GM18505 (cell line): ENCODE measurements around the gene NRP2.
A peak's percentile ranks its signal among the peaks of the same experiment; 100 is the strongest.

Source experiments
- ATAC-seq: cut with Tn5 transposase; IDR thresholded peaks from one replicate; pipeline ENCODE4 v1.9.1; 2021; ENCODE audit not compliant: unreplicated experiment
- POLR2A ChIP-seq: IDR thresholded peaks from 4 replicates; pipeline ENCODE4 v1.6.1; 2011; ENCODE audit warnings: borderline replicate concordance; ENCODE audit not compliant: insufficient read depth, insufficient read length; ENCODE audit errors: extremely low read depth

Gene NRP2

DNA sequence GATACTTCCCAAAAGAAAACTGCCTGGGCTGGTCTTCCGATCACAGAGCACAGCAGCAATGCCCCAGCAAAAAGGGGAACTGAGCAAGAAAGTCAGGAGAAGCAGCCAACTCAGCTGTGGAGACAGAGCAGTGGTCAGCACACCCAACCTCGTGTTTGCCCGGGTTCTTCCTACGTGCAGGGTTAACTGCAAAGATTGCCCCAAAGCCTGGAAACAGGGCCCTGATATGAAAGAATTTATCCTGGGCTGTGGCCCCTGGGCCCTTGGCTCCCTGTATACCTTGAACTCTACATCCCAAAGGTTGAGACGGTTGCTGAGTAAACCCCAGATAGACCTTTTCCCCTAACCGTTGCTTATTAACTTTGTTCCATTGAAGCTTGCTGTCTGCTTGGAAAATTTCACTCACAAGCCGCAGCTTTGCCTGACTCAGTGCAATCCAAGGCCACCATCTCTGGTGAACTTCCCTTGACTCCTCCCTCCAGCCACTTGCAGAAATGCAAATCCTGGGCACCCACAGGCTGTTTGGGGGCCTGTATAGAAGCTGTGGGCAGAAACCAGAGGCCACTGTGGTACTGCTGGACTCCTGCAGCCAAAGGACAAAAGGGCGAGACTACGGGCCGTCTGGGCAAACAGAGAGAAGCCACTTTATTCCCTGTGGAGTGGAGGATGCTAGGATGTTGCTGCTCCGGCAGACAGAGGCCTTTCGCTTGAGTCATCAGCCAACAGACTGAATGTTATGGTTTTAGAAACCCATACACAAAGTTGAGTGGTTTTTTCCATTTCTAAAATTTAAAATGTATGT is 18.2 kb downstream of the NRP2 start:
- peak; percentile 53 for ATAC-seq
- TF ChIP-seq POLR2A: no peak

DNA sequence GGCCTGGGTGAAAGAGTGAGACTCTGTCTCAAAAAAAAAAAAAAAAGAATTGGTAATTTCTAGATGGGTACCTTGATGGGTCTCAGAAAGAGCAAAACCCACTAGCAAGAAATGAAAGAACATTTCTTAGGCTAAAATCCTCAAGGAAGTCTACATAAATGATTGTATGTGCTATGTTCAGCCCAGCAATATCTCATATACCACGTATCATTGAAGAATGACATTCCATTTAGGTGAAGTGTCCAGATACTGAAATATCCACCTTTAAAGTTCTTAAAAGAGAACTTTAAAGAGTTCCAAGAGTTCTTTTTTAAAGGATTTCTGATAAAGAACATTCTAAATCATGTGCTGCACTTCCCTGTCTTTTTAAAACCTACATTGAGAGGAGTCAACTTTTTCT is 19.2 kb downstream of the NRP2 start:
- no peak for ATAC-seq
- TF ChIP-seq POLR2A: no peak

DNA sequence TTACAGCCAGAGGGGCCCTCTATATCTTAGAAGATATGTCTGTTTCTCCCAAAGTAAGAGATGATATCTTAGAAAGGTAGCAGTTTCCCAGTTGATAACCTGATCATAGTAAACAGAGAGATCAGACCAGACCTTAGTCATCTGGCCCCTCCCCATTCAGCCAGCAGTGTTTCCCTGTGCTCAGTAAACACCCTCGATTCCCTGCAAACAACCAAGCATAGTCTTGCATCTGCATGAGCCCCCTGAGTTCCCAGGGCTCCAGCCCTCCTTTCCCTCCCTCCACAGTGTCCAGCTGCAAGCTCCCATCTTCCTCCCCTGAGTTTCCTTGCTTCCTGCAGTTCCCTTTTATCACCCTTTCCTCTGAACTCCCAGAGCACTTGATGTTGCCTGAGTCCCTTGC is 20.3 kb downstream of the NRP2 start:
- no peak for TF ChIP-seq POLR2A
- no peak for ATAC-seq

DNA sequence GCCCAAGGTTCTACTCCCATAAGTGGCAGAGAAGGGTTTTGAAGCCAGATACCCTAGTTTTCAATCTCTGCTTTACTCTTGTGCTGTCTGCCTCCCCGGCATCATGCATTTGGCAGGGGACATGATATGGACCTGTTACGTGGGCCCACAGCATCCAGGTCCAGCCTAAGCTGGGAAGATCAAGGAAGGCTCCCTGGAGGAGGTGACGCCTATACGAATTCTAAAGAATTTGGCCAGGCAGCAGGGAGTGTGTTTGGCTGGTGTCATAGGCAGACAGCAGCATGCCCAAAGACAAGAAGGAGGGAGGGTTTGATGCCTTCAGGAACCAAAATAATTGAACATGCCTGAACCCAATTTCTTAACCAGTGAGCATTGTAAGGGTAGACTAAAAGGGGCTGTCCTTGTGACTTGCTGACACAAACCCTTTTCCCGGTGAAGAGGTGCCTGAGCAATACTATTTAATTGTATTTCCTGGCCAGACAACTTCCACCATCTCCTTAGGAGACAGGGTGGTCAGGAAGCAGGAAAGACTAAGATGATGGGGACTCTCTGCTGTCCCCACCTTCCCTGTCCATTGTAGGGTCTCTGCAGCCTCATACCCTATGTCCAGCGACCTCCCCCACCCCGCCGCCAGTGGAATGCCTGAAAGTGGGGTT is 21.3 kb downstream of the NRP2 start:
- ATAC-seq: no peak
- no peak for TF ChIP-seq POLR2A

DNA sequence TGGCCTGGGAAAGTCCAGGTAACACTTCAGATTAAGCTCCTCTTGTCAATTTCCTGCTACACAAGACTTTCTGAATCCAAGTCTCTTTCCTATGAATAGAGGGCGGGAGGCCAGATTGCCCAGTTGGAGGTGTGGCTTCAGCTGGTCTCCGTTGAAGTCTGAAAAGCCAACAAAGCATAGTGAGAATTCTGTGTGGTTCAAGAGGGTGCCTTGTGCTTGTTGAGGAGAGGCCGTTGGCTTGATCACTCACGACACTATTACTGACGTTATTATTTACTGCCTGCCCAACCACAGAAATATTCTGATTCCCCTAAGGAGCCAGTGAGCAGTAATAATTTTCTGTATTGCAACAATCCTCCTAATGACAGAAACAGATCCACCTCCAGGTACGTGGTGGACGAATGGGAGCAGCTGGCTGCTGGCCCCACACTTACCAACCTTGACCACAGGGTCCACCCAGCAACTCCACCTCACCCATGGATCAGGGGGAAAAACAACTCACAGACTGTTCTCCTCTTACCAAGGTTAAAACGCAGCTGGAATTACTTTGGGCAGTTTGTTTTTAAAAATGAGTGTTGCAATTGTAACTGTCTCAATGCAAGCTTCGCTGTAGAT is 21.9 kb downstream of the NRP2 start:
- no peak for TF ChIP-seq POLR2A
- no peak for ATAC-seq

DNA sequence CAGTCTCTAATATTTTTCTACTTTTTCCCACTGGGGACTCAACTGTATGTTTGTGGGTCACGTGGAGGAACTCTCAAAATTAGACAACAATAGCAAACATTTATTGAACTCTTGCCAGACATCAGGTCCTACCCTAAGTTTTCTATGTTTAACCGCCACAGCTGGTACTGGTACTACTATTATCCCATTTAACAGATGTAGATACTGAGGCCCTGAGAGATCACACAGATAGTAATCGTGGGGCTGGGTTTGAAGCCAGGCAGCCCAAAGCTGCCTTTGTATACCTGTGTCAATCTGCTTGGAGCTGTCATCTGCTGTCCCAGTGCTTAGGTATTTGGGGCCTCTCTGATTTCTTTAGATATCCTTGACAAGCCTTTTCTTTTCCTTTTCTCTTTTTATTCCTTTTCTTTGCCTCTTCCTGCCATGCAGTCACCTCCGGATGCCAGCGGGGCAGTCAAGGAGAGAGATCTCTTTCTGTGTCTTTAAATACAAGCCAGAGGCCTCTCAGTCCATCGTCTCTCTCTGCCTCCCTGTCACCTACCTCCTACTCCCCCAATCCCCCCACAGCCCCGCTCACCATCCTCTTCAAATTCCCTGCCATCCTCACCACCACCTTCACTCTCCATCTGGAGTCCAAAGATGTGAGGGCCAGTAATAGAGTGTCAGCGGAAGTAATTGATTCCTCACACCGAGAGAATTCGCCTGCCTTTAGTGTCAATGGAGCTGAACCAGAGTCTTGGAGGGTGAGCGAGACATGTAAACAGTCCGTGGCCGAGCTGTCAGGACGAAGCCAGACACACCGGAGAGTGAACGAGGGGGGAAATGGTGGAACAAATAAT is 23.4 kb downstream of the NRP2 start:
- no peak for TF ChIP-seq POLR2A
- no peak for ATAC-seq

DNA sequence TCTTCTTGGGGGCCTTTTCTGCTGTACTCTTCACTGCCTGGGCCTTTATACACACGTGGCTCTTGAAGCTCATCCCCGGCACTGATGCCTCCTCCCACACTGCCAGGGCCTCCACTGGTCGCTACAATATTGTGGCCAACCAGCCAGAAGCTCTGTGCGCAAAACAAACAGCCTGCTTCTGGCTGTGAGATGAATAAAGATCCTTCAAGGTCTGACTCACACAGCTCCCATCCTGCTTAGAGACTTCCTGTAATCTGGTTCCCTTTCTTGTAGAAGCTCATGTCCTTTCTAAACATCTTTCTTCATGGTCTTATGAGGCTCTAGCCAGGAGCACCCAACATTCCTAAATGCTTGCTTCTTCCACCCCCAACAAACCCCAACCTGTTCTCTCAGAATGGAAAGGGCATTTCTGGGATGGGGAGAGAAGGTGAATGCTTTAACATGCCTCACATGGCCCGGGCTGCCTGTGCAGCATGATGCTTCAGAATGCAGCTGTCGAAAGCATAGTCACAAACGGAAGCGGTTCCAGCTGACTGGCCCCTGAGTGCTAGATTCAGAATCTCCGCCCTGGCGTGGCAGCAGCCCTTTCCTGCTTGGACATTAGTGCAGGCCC is 24.6 kb downstream of the NRP2 start:
- TF ChIP-seq POLR2A: peak; percentile 83
- ATAC-seq: peak; percentile 96

DNA sequence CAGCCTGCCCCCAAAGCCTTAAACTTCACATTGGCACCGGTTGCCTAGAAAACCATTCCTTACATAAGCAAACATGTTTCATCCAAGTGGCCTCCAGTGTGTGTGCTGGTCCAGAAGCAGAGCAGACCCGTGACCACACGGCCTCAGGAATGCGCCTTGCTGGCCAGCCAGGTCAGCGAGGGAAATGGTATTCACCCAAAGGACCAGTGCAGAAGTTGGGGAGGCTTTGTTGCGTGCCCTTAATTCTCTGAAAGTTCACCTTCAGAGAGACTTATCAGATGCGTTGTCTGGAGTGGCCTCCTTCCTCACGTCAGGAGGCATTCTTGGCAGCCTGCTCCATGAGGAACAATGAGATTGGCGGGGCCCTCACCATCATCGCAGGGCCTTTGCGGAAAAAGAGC is 25.9 kb downstream of the NRP2 start:
- ATAC-seq: no peak
- TF ChIP-seq POLR2A: no peak

DNA sequence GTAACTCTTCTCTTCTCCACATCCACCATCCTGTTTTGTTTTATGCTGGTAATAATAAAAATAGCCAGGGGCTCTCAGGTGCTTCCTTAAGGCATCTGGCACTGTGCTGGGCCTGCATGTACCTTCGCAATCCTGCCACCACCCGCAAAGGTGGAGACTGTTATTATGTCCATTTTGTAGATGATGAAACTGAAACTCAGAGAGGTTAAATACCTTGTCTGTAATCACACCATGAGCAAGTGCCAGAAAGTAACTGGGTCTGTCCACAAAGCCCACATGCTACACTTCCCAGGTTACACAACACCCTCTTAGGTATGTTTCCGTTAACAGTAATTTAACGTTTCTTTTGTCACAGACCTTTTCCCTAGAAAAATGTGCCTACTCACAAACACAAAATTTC is 27.0 kb downstream of the NRP2 start:
- TF ChIP-seq POLR2A: no peak

DNA sequence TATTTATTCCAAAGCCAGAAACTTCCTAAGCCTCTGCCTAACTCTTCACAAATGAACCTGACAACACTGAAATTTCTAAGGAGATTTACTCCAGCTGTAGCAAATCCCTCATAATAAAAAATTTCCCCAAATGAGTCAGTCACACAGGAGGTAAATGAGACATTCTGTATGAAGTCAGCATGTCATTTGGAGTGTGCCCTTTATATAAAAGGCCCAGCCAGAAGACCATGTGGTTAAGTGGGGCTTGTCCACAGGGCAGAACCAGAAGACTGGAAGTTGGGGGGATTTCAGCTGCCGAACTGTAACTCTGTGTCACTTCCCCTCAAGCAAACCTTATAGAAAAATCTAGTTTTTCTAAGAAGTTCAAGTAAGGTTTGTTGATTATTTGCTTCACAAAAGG is 30.2 kb downstream of the NRP2 start:
- ATAC-seq: no peak
- TF ChIP-seq POLR2A: no peak

More for the DNA sequence above, 27.0 kb downstream of the NRP2 start:
- ATAC-seq: no peak

DNA sequence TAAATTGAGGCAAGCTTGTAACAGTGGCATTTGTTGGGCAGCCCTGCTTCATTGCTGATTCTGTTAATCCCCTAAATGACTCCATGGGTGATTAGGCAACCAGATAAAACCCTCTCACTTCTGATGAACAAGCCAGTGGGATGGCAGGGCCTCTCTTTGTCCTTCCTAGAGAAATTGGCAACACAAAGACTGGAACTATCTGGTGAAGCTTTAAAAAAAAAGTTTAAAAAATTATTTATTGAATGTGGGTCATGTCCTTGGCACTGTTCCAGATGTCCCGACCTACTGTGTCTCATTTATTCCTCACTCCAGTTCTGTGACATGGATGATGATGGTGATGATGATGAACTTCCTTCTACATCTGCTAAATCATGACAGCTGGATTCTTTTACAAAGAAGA is 30.8 kb downstream of the NRP2 start:
- no peak for TF ChIP-seq POLR2A
- no peak for ATAC-seq

DNA sequence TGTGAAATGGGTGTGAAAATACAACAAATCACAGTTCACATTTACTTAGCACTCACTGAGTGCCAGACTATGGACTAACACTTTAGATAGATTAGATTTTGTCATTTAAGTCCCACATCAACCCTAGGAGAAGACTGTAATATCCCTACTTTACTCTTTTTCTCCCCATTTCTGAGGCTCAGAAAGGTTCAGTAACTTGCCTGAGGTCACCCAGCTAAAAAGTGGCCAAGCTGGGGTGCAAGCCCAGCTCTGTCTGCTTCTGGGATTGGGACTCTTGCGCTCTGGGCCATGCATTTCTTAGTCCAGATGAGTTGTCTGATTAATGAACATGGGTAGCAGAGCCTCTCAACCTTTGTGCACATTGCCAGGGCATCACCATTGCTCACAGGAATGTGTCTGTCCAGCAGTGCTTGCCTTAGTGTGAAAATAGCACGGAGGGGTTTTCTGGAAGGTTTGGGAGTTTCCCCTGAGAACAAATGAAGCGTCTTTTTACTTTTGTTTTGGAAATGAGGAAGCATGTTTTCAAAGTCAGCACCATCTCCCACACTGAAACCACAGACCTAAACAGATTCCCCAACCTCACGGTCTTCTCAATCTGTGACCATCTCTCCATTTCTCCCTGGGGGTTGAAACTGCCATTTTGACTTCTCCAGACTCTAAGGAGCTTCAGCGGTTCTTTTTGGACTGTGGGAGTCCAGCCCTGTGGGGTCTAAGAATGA is 31.9 kb downstream of the NRP2 start:
- TF ChIP-seq POLR2A: no peak

DNA sequence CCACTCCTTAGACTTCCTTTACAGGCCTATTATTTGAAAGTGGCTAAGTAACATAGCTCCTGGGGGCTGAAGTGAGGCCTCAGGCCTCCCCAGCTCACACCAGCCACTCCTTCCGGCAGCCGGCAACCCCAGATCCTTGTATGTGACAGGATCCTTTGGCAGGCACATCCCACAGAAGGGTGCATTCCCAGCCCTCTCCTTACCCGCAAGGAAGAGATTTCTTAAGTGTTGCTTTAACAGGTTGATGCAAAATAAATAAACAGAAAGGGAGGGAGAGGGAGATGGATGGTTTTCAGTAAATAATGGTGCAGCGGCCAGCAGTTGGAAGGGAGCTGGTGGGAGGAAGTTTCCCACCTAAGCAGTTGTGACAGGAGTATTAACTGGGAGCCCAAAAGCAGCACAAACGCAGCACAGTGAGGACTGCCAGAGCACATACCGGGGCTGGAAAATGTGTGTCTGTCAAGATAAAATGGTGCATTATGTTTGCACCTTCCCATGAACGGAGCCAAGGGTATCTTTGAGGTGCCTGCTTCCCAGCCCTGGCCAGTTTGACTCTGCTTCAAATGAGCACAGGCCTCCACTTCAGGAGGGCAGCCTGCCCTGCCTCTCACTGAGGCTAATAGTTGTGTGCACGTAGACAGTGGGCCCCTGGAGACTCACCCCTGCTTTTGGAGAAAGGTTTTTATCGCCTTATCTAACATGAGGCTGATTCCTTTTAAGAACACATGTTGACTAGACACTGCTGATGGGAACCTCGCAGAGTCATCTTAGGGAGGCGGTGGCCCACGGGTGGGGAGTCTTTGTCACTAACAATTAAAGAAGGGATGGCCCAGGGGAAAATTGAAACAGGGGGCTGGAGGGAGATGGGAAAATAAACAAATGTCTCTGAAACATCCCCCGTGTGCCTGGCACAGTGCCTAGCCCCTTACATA is 32.8 kb downstream of the NRP2 start:
- TF ChIP-seq POLR2A: no peak
- no peak for ATAC-seq

More for the DNA sequence above, 31.9 kb downstream of the NRP2 start:
- ATAC-seq: peak; percentile 83
